GM18499 (cell line): Measurements from ENCODE around the gene ERCC3.
"Not testable (repeated sequence)": the region's sequence is repeated elsewhere in the genome, so short reads cannot be mapped to it uniquely, and the experiment has no call there.

Source experiments
- ATAC-seq: cut with Tn5 transposase; IDR thresholded peaks from one replicate; pipeline ENCODE4 v1.9.1; 2021; ENCODE audit warnings: moderate number of reproducible peaks; ENCODE audit not compliant: insufficient read depth, unreplicated experiment

Gene ERCC3

DNA sequence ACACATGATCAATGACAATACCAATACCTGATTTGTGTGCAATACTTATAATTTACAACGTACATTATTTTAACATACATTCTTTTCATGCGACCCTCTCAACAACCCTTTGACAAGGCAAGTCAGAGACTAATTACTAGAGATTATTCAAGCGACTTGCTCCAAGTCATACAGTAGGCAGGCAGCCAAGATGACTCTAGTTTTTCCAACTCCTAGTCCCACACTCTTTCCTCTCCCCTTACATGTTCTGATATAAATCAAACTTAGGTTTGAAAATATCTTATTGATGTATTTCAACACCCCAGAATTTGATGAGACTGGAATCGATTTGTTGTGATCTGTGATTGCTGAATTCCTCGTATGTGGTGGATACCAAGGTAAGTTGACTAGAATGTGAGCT is 65.8 kb downstream of the ERCC3 start:
- no peak for ATAC-seq

DNA sequence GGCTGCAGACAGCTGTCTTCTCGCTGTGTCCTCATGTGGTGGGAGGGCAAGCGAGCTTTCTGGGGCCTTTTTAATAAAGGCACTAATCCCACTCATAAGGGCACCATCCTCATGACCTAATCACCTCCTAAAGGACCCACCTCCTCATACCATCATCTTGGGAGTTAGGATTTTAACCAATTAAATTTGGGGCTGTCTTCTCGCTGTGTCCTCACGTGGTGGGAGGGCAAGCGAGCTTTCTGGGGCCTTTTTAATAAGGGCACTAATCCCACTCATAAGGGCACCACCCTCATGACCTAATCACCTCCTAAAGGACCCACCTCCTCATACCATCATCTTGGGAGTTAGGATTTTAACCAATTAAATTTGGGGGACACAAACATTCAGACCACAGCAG is 66.7 kb downstream of the ERCC3 start:
- ATAC-seq = not testable (repeated sequence)

DNA sequence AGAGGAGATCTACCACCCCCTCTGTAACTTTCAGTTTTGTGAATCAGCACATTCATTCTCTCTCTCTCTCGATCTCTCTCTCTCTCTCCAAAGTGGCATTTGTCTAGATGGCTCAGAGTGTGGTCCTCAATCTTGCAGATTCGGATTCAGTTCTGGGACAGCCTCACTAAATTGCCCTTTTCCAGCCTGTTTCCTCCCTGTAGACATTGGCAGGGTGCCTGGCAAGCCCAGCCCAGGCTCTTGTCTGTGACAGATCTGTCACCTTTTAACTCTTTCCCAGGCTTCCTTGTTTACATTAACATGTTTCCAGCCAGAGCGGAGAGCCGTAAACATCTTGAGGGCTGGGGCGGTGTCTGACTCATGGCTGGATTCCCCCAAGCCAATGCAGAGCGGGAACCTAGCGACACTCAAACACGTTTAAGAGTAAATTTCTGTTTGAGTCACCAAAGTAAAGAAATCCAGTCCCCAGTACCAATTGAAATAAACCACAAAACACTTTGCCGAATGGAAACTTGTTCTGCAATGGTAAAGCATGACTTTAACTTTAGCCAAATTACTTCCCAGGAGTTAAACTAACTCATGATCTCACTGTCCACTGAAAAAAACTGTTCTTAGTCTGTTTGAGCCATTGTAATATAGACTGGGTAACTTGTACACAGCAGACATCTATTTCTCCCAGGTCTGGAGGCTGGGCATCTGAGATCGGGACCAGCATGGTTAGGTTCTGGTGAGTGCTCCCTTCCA is 67.3 kb downstream of the ERCC3 start:
- peak; percentile 62 for ATAC-seq

DNA sequence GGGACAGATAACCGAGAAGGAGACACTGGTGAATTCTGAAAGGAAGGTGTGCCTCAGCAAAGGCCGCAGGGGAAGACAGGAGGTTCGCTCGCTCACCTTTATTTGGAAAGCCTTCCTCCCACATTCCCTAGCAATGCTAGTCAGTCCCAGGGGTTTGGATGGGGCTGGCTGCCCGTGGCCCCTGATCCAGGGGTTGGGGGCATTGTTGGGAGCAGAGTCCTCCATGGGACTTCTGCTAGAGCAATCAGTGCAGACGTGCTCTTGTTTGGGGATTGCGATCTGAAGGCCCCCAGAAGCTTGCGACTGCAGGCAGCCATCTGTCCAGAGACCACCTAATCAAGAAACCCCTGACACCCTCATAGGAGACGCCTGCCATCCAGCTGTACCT is 67.8 kb downstream of the ERCC3 start:
- ATAC-seq = no peak

DNA sequence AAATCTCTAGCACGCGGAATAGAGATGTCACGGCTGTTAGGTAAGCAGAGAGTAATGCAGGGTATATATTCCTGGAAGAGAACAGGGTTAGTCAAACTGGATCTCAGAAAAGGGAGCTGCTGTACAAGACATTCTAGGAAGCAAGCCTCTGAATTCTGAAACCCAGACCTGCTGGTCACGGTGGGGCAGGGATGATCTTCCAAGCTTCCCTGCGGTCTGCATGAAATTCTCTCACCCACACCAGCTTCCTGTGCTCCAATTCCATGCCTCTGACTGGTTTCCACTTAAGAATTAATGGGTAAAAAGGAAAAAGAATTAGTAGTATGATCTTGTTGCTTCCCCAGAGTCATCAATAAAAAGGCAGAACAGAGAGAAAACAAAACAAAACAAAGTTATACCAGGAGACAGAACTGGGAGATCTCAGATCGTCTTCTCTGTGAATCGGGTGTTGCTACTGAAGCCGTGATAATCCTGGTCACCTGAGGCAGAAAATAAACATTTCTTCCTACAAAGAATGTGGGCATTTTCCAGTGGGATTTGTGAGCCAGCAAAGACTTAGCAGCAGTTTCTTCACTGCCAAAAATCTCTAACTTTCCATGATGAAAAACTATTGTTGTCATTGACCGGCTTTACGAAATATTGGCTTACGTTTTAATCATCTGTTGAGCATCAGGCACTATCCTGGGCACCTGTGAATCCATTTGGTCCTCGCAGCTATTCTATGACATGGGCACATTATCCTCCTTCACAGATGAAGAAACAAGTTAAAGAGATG is 68.6 kb downstream of the ERCC3 start:
- no peak for ATAC-seq

DNA sequence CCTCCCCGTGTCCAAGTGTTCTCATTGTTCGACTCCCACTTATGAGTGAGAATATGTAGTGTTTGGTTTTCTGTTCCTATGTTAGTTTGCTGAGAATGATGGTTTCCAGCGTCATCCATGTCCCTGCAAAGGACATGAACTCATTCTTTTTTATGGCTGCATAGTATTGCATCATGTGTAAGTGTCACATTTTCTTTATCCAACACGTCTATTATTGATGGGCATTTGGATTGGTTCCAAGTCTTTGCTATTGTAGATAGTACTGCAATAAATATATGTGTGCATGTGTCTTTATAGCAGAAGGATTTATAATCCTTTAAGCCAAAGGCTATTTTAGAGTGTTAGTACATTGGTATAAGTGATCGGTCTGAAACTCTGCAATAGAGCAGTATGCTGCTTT is 69.8 kb downstream of the ERCC3 start:
- ATAC-seq = not testable (repeated sequence)

DNA sequence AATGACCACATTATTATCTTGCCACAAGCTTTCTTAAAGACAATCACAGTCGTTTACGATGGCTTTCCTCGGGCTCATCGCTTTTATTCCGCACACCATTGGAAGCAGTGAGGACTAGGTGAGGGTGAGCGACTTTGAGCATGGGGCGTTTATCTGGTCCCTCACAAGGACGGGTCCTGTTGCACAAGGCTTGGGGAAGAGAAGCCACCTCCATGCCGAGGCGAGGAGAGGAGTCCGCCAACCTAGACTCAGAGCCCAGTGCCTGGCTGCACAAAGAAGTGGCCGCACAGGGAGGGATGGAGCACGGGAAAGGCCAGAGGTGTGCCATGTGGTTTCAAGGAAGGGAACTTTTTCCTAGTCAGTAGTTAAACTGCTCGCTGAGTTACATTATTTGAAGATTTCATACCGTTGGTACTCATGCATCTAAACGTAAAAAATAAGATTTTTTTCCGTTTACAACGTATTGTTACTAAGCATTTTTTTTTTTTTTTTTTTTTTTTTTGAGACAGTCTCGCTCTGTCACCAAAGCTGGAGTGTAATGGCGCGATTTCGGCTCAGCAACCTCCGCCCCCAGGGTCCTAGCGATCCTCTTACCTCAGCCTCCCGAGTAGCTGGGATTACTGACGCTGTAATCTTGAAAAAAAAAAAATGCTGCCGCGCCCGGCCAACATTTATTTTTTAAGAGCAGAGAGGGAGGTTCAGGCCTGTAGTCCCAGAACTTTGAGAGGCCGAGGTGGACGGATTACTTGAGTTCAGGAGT is 73.0 kb downstream of the ERCC3 start:
- no peak for ATAC-seq

DNA sequence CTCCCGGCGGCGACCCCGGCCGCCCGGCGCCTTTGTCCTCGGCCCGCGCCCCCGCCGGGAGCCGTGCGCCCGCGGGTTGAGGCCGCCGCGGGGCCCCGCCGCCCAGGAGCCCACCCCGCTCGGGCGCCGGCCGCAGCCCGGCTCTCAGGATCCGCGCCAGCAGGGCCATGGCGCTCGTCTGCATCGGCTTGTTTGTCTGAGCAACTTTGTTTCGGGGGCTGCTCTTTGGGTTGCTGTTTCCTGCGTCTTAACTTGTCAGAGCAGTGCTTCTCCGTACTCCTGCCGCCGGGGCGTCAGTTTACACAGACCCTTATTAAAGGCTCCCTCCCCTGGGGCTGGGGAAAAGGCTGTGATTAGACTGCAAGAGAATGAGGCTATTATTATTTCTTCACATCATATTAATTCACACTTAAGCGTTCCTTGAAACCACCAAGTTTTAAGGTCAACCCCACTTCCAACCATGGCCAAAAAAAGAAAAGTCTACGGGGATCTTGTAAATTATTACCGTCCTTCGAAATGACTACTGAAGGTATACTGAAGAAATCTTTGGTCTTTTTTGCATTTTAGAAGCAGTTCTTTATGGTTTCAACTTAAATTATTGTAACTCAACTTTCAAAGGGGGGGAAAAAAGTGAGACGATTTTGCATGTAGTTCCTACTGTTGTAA is 73.7 kb downstream of the ERCC3 start, which contains the start of gene CYP27C1:
Gene CYP27C1 (minus strand): TSS at position 198 of the 666 bp plus-strand sequence. CDS start 29 bp downstream, at position 169.
- no peak for ATAC-seq

DNA sequence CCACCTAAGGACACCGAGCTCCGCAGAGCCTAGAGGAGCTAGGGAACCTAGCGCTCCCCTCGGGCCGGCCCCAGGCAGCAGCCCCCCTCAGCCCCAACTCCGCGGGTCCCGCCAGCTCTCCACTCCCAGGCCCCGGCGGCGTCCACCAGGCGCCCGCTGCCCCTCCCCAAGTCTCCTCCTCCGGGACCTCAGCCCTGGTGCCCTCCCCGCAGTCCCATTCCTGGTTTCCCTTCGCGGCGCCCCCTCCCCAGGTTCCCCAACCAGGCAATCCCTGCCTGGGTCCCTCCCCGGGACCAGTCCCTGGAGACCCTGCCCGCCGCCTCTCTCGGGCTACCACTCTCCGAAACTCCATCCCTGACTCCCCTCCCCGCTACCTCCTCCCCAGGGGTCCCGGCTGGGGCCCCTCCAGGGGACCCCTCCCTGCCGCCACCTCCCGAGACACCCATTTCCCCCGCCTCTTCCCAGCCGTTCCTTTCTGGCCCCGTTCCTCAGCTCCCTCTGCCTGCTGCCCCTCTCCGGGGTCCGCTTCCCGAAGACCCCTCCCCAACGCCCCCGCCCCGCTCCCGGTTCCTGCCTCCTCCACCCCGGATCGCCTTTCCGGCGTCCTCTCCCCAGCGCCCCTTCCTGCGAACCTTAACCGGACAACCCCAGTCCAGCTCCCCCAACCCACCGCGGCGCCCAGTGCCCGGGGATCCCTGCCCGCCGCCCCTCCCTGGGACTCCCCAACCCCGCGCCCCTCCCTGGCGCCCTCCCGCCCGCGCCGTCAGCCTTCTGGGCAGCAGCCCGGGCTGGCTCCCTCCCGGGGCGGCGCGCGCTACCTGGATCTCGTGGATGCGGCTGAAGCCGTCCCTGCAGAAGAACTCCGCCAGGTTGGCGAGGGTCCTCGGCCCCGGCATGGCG is 74.5 kb downstream of the ERCC3 start:
- no peak for ATAC-seq

DNA sequence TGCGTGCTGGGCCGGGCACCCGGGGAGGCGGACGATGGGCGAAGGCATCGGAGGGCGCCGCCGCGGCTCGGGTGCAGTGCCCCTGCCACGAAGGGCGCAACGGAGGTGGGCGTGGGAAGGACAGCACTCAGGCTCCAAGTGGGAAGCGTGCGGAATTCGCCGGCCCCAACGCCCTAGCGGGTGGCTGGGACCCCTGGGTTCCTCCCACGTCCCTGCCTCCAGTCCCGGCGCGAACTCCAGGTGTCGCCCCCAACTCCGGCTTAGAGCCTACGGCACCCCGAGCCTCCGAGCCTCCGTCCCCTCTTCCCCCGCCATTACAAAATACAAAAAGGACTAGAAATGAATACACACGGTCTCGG is 75.2 kb downstream of the ERCC3 start:
- ATAC-seq = no peak

DNA sequence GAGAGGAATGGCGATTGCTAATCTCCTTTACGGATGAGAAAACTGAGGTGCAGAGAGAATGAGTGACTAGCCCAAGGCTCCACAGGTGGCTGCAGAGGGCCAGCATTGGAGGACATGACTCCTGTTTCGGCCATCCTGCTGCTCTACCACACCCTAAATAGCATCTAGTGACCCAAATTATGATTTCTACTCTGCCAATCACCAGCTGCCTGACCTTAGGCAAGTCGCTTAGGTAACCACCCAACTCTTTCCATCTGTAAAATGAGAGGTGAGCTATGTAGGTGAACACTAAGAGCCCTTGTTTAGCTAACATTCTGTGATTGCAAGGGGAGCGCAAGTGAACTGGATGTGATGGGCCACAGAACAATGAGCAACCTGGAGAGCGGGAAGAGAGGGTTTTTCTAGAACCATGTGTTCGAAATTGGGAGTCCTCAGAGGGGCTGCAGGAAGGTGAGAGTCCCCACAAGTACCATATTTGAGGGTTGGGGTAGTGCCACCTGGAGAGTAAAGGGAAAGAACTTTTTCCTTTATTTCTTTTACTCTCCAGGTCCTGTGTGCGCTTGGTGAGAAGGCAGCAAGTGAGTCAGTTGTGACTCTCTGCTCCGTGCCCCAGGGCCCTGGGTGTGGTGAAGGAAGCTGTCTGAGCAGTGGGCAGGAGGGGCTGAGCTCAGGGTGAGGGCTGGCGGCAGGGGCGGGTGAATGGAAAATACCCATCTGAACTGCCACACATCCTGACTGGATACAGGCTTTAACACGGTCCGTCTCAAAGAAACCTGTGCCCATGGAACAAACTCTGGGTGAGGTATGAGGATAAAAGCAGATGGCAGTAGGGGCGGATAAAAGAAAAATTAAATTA is 76.2 kb downstream of the ERCC3 start:
- no peak for ATAC-seq

DNA sequence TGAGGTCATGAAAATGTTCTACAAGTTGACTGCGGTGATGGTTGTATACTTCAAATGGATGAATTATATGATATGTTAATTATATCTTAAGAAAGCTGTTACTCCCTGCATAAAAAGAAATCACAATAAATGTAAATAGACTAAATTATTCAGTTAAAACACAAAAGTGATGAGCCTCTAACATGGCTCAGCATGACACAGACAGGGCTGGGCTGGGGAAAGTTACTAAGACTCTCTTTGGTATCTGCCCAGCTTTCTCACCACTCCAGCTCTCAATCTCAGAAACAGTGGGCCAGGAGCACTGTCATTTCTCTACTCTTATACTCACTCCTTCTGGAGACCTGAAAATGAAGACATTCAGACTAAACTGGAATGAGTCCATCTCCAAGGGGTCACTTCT is 77.4 kb downstream of the ERCC3 start:
- no peak for ATAC-seq

DNA sequence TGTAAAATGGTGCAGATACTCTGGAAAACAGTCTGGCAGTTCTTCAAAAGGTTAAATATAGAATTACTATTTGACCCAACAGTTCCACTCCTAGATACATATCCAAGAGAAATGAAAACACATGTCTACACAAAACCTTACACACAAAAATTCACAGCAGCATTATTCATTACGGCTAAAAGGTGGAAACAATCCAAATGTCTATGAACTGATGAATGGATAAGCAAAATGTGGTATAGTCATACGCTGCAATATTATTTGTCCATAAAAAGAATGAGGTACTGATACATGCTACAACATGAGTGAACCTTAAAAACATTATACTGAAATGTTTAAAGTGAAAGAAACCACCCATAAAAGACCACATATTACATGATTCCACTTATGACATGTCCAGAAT is 77.8 kb downstream of the ERCC3 start:
- no peak for ATAC-seq

DNA sequence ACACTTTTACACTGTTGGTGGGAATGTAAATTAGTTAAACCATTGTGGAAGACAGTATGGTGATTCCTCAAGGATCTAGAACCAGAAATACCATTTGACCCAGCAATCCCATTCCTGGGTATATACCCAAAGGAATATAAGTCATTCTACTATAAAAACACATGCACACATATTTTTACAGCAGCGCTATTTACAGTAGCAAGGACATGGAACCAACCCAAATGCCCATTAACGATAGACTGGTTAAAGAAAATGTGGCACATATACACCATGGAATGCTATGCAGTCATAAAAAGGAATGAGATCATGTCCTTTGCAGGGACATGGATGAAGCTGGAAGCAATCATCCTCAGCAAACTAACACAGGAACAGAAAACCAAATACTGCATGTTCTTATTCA is 79.7 kb downstream of the ERCC3 start:
- ATAC-seq = not testable (repeated sequence)

DNA sequence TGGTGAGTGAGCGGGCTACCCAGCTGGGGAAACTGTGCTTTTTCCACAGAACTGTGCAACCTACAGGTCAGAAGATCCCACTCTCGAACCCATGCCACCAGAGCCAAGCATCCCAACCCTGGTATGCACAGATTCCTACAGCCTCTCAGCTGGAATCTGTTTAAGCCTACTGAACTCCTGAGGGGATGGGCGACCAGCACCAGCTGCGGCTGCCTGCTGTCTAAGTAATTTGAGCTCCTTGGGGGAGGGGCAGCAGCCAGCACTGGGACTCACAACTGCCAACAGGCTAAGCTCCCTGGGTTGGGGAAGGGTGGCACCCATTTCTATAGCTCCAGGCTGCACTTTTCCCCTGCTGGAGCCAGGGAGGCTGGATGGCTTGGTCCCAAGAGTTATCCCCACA is 85.6 kb downstream of the ERCC3 start:
- ATAC-seq = no peak
